GM12878 (cell line): ENCODE results near the gene KRCC1. TPM values are rescaled to one million over a fixed set of nuclear protein-coding genes. Genes with fewer than 3 reads are reported as not detected.

Source experiments
- ATAC-seq: fragments of 200-7000 bp; cut with Tn5 transposase; 3 replicates; pipeline ENCODE4 v1.9.1; 2020; ENCODE audit warnings: mild to moderate bottlenecking, moderate library complexity
- BruUV-seq: library from RNA; stranded (reverse); fragments of 400-500 nt; replicated peaks from 2 replicates; lab custom pipeline; 2021; lab: Mats Ljungman, UMichigan
- CTCF ChIA-PET: fragments of 300-600 bp; sonication (Branson Sonifier 250); formaldehyde crosslinking; extraction: SDS; loops from one replicate; lab custom pipeline; 2021; ENCODE audit warnings: inconsistent platforms; lab: Yijun Ruan, JAX
- POLR2A ChIA-PET: fragments of 350-600 bp; formaldehyde crosslinking; extraction: SDS; loops from one replicate; lab custom pipeline; 2021; ENCODE audit warnings: inconsistent platforms; lab: Charles Lee
- RAD21 ChIA-PET: fragments of 300-600 bp; sonication (Branson Sonifier 250); formaldehyde crosslinking; loops from one replicate; lab custom pipeline; 2023; ENCODE audit warnings: antibody characterized with exemption; ENCODE audit not compliant: unreplicated experiment; lab: Charles Lee
- SMC1A ChIA-PET: fragments of 300-600 bp; sonication (Branson Sonifier 250); formaldehyde crosslinking; loops from one replicate; lab custom pipeline; 2023; ENCODE audit not compliant: unreplicated experiment, uncharacterized antibody; lab: Charles Lee
- DNase-seq: peaks from one replicate; pipeline ENCODE4 v3.0.0-alpha.2; 2011; ENCODE audit warnings: low read depth, low spot score
- FAIRE-seq: peaks from 3 replicates; lab custom pipeline; 2011; peaks lifted over from hg19 to GRCh38; lab: Jason Lieb, UNC
- H2AFZ ChIP-seq: 2 replicates; pipeline ENCODE4 v1.6.0; 2011; ENCODE audit warnings: low read depth, low read length, control low read depth; ENCODE audit not compliant: control insufficient read depth
- H3K27ac ChIP-seq: 2 replicates; pipeline ENCODE4 v1.5.1; 2011; ENCODE audit warnings: control low read depth; ENCODE audit not compliant: control insufficient read depth, insufficient read depth
- H3K27me3 ChIP-seq, 2 experiments: replicated peaks in 1 of 2; 2 replicates each; pipeline versions ENCODE4 v1.6.0 to v1.6.1; 2011; ENCODE audit warnings: low read length in 1 of 2; ENCODE audit not compliant: control insufficient read depth in 2 of 2, insufficient read depth in 2 of 2
- H3K36me3 ChIP-seq, 2 experiments: 2 replicates each; pipeline ENCODE4 v1.5.1; 2011; ENCODE audit warnings: low read length in 1 of 2; ENCODE audit not compliant: control insufficient read depth in 2 of 2, insufficient read depth in 2 of 2
- H3K4me1 ChIP-seq: 2 replicates; pipeline ENCODE4 v1.6.1; 2011; ENCODE audit warnings: mild to moderate bottlenecking, low read length, moderate library complexity, mixed read lengths; ENCODE audit not compliant: control insufficient read depth, insufficient read depth
- H3K4me2 ChIP-seq: 2 replicates; pipeline ENCODE4 v1.6.0; 2011; ENCODE audit warnings: control low read depth; ENCODE audit not compliant: control insufficient read depth, insufficient read depth
- H3K4me3 ChIP-seq: fragments of 200-600 bp; sonication (generic); 2 replicates; pipeline ENCODE4 v1.5.1; 2016
- H3K79me2 ChIP-seq: 2 replicates; pipeline ENCODE4 v1.6.0; 2011; ENCODE audit warnings: low read length; ENCODE audit not compliant: control insufficient read depth, insufficient read depth
- H3K9ac ChIP-seq: 2 replicates; pipeline ENCODE4 v1.8.0; 2011; ENCODE audit warnings: low read length, control low read depth, mixed read lengths; ENCODE audit not compliant: control insufficient read depth, insufficient read depth
- H3K9me3 ChIP-seq: replicated peaks from 3 replicates; pipeline ENCODE4 v1.5.1; 2011; ENCODE audit warnings: mild to moderate bottlenecking, low read length; ENCODE audit not compliant: control insufficient read depth, insufficient read depth
- H4K20me1 ChIP-seq: 2 replicates; pipeline ENCODE4 v1.6.0; 2011; ENCODE audit not compliant: control insufficient read depth, insufficient read depth
- CBX5 ChIP-seq: sonication (generic); IDR thresholded peaks from 2 replicates; pipeline ENCODE4 v1.6.1; 2016; ENCODE audit warnings: low read depth, moderate library complexity, mild to moderate bottlenecking, inconsistent platforms
- EP300 ChIP-seq, 2 experiments: fragments of 150-350 bp in 1 of 2; IDR thresholded peaks; 2 replicates each; pipeline ENCODE4 v1.6.1; 2011 to 2012; ENCODE audit warnings: low read depth in 2 of 2, low read length in 2 of 2, borderline replicate concordance in 1 of 2, improper control_type of control experiment in 1 of 2, inconsistent platforms in 1 of 2; ENCODE audit not compliant: control insufficient read depth in 1 of 2
- HDAC6 ChIP-seq: fragments of 200-600 bp; sonication (generic); IDR thresholded peaks from one replicate; pipeline ENCODE4 v1.8.0; 2017; ENCODE audit warnings: antibody characterized with exemption; ENCODE audit not compliant: unreplicated experiment
- POLR2AphosphoS5 ChIP-seq: IDR thresholded peaks from 2 replicates; pipeline ENCODE4 v1.6.1; 2011; ENCODE audit warnings: mild to moderate bottlenecking, low read length, inconsistent platforms
- RB1 ChIP-seq: fragments of 450-650 bp; formaldehyde crosslinking; IDR thresholded peaks from 2 replicates; pipeline ENCODE4 v1.6.1; 2017; ENCODE audit warnings: mild to moderate bottlenecking, borderline replicate concordance
- SPI1 ChIP-seq: IDR thresholded peaks from 2 replicates; pipeline ENCODE4 v1.6.1; 2011; ENCODE audit warnings: low read depth, mild to moderate bottlenecking, low read length, moderate library complexity, borderline replicate concordance; ENCODE audit not compliant: insufficient read depth
- TAF1 ChIP-seq: IDR thresholded peaks from 2 replicates; pipeline ENCODE4 v1.6.1; 2011; ENCODE audit warnings: mild to moderate bottlenecking, low read depth, low read length, borderline replicate concordance
- ZNF592 ChIP-seq: fragments of 450-650 bp; IDR thresholded peaks from 2 replicates; pipeline ENCODE4 v1.6.1; 2017; ENCODE audit warnings: mild to moderate bottlenecking, moderate library complexity
- WGBS: methylation state at CpG from one replicate; pipeline ENCODE4 v1.1.6; 2016; ENCODE audit warnings: low lambda C conversion rate; ENCODE audit not compliant: insufficient replicate concordance, insufficient coverage; ENCODE audit errors: missing lambda C conversion rate; 5-methylcytosine and 5-hydroxymethylcytosine counted together
- in situ Hi-C: fragments of 300-500 bp; cut with MboI; formaldehyde crosslinking; loops from 9 replicates; pipeline ENCODE4 v1.14.3; 2018; ENCODE audit warnings: mixed read lengths
- intact Hi-C: fragments of 100-400 bp; cut with micrococcal nuclease; formaldehyde crosslinking; loops from one replicate; pipeline ENCODE4 v1.14.2; 2022; ENCODE audit not compliant: unreplicated experiment
- polyA plus RNA-seq, 11 experiments: library from polyadenylated mRNA; depleted of rRNA in 4 of 11; unstranded in 6 of 11; stranded (reverse) in 5 of 11; fragments of >200 nt; fragmentation: Nextera tagmentation in 4 of 11; fragmentation: Illumina TruSeq in 1 of 11; extraction: Ambion mirVana in 4 of 11; extraction: Trizol in 1 of 11; gene quantifications; 1 replicate in 1 of 11; 2 replicates in 10 of 11; pipeline versions ENCODE4 v1.2.1 to v1.2.3, GENCODE V29; 2011 to 2016; ENCODE audit warnings: inconsistent platforms in 2 of 11, missing spikeins in 2 of 11, low read depth in 1 of 11
- total RNA-seq, 4 experiments: library from RNA; depleted of rRNA in 3 of 4; stranded (reverse); fragments of >200 nt in 3 of 4; fragmentation: Illumina TruSeq in 1 of 4; extraction: Trizol in 1 of 4; gene quantifications; 2 replicates each; pipeline versions ENCODE4 v1.2.1 to v1.2.3, GENCODE V29; 2013 to 2021
- TF ChIP-seq, protein P1 (sequence below): IDR thresholded peaks from 2 replicates; pipeline ENCODE4 v1.6.1; 2011; ENCODE audit warnings: mild to moderate bottlenecking, low read depth, low read length, moderate library complexity; ENCODE audit not compliant: insufficient replicate concordance
- TF ChIP-seq, protein P2 (sequence below): IDR thresholded peaks from 2 replicates; pipeline ENCODE4 v1.6.1; 2011; ENCODE audit warnings: low read depth, mild to moderate bottlenecking, low read length, moderate library complexity, borderline replicate concordance; ENCODE audit errors: extremely low read depth

Gene KRCC1
- total and polyA plus RNA-seq, 10 of the 15 experiments (the other 5 are each of a cell fraction or from before 2014, with no cell fraction given), result 3.8 to 27.2 (median 12.5) TPM

DNA sequence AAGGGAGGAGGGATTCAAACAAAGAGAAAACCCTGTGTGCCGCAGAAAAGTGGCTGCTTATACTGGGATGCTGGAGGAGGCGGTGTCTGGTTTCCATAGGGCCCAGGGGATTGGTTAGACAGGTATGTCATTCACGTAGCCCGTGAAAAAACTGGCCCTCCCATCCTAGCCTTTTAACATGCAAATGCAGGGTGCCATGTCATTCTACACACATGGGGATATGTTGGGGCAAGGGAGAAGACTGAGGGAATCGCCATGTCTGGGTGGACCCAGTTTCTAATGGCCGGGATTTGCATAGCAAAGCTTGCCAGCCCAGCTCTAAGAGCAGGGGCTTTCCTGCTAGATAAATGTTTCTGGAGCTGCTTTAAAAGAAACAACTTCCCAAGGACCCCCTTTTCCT, 31.1 kb downstream of the KRCC1 start (continued):
- TF ChIP-seq HDAC6 (no peak), TAF1 (no peak)

DNA sequence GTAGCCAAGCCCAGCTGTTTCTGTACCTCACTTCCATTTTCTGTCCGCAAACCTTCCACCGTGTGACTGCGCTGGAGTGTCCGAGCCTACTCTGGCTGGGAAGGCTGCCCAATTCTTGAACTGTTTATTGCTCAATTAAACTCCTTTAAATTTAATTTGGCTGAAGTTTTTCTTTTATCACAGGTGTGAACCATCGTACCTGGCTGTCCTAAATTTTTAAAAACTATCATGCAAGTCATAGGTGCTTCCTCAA, 33.0 kb downstream of the KRCC1 start:
- ChIA-PET RAD21 (no interaction called here), POLR2A (no interaction called here), SMC1A (no interaction called here), CTCF (interaction anchor here (0.6 kb wide), 1 partner anchor 64 kb away, joined by 4 read pairs; no protein-coding TSS in a partner anchor)
- Histone ChIP-seq H2AFZ (no peak overlapping the region), H3K27me3 (no peaks in the 10 kb centered on the region), H3K4me2 (no peak overlapping the region), H3K4me3 (no peak overlapping the region), H3K27ac (no peak overlapping the region), H4K20me1 (no peaks in the 10 kb centered on the region), H3K9me3 (no peaks in the 10 kb centered on the region; the same call in 1 of the 3 replicates), H3K79me2 (no peaks in the 10 kb centered on the region), H3K9ac (no peak overlapping the region), H3K4me1 (no peaks in the 10 kb centered on the region), H3K36me3 (no peaks in the 10 kb centered on the region)
- TF ChIP-seq, protein P1, sequence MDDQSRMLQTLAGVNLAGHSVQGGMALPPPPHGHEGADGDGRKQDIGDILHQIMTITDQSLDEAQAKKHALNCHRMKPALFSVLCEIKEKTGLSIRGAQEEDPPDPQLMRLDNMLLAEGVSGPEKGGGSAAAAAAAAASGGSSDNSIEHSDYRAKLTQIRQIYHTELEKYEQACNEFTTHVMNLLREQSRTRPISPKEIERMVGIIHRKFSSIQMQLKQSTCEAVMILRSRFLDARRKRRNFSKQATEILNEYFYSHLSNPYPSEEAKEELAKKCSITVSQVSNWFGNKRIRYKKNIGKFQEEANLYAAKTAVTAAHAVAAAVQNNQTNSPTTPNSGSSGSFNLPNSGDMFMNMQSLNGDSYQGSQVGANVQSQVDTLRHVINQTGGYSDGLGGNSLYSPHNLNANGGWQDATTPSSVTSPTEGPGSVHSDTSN, result no peak
- TF ChIP-seq ZNF592, result no peak
- no peak for TF ChIP-seq CBX5
- TF ChIP-seq, protein P2, sequence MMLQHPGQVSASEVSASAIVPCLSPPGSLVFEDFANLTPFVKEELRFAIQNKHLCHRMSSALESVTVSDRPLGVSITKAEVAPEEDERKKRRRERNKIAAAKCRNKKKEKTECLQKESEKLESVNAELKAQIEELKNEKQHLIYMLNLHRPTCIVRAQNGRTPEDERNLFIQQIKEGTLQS, result no peak
- no peak for TF ChIP-seq SPI1
- no peak for TF ChIP-seq POLR2AphosphoS5
- TF ChIP-seq RB1, result no peak
- TF ChIP-seq EP300 (IDR thresholded peaks at IDR 0.05; ENCODE audit: borderline replicate concordance in 1 of 2, control insufficient read depth in 1 of 2, low read depth in 2 of 2, low read length in 2 of 2), result no peak
- intact Hi-C loops (no loop called here), in situ Hi-C loops (loop anchor here (25.0 kb wide), 1 partner anchor 535 kb away; no protein-coding TSS in a partner anchor)
- 96% methylated on average over 5 of the region's 5 CpGs for WGBS
- DNase-seq (no peak), ATAC-seq (no peak), FAIRE-seq (no peak)
- no TSS peak for BruUV-seq
